ENCODE data around the gene PEX5.
"Not testable (repeated sequence)": the region's sequence is repeated elsewhere in the genome, so short reads cannot be mapped to it uniquely, and the experiment has no call there.

The PEX5 gene

GRCh38 chr12:7160183-7160582, 29.3 kb upstream of the PEX5 start:
- no peak for DNase-seq (ENCODE audit: low read depth)

GRCh38 chr12:7161327-7161726, 28.2 kb upstream of the PEX5 start:
- no peak for DNase-seq (ENCODE audit: low read depth)

- DNase-seq (ENCODE audit: low read depth): no peak
Measured at GRCh38 chr12:7161811-7162210, 27.7 kb upstream of the PEX5 start.

- DNase-seq (ENCODE audit: low read depth): no peak
Measured at GRCh38 chr12:7162691-7163114, 26.8 kb upstream of the PEX5 start.

- DNase-seq (ENCODE audit: low read depth): no peak
Measured at GRCh38 chr12:7169951-7170350, 19.5 kb upstream of the PEX5 start.

- DNase-seq (ENCODE audit: low read depth): no peak
Measured at GRCh38 chr12:7171854-7172253, 17.6 kb upstream of the PEX5 start.

- DNase-seq (ENCODE audit: low read depth): no peak
Measured at GRCh38 chr12:7175493-7175892, 14.0 kb upstream of the PEX5 start.

GRCh38 chr12:7176595-7176994, 12.9 kb upstream of the PEX5 start:
- DNase-seq (ENCODE audit: low read depth): no peak

GRCh38 chr12:7178481-7178880, 11.0 kb upstream of the PEX5 start:
- DNase-seq (ENCODE audit: low read depth): no peak

- DNase-seq (ENCODE audit: low read depth): no peak
Measured at GRCh38 chr12:7180685-7181084, 8.8 kb upstream of the PEX5 start.

GRCh38 chr12:7186058-7186457, 3.4 kb upstream of the PEX5 start:
- not testable (repeated sequence) for DNase-seq (ENCODE audit: low read depth)

GRCh38 chr12:7188562-7189397, 706 bp upstream of the PEX5 start:
- no peak for DNase-seq (ENCODE audit: low read depth)

GRCh38 chr12:7190268-7191055, 976 bp downstream of the PEX5 start:
- DNase-seq (ENCODE audit: low read depth): no peak

- no peak for DNase-seq (ENCODE audit: low read depth)
Measured at GRCh38 chr12:7193674-7194073, 4.2 kb downstream of the PEX5 start.

GRCh38 chr12:7197841-7198240, 8.4 kb downstream of the PEX5 start:
- DNase-seq (ENCODE audit: low read depth): no peak

GRCh38 chr12:7203109-7203508, 13.6 kb downstream of the PEX5 start:
- no peak for DNase-seq (ENCODE audit: low read depth)

GRCh38 chr12:7205091-7205490, 15.6 kb downstream of the PEX5 start:
- no peak for DNase-seq (ENCODE audit: low read depth)

GRCh38 chr12:7206691-7207090, 17.2 kb downstream of the PEX5 start:
- no peak for DNase-seq (ENCODE audit: low read depth)

GRCh38 chr12:7207866-7208625, 18.6 kb downstream of the PEX5 start:
- DNase-seq (ENCODE audit: low read depth): no peak

GRCh38 chr12:7209958-7210357, 20.5 kb downstream of the PEX5 start:
- DNase-seq (ENCODE audit: low read depth): no peak

- DNase-seq (ENCODE audit: low read depth): no peak
Measured at GRCh38 chr12:7210642-7211151, 21.2 kb downstream of the PEX5 start.

- DNase-seq (ENCODE audit: low read depth): no peak
Measured at GRCh38 chr12:7212678-7213077, 23.2 kb downstream of the PEX5 start.

Measured in non-pigmented ciliary epithelial cell (primary cell).